Esophagus muscularis mucosa (tissue), 4 donors: ENCODE measurements around the gene ENDOD1. TPM values are rescaled to one million over a fixed set of nuclear protein-coding genes. Genes with fewer than 3 reads are reported as not detected.

Source experiments
- DNase-seq: peaks from one replicate; pipeline ENCODE4 v3.0.0-alpha.2; 2017; ENCODE audit errors: extremely low spot score
- H3K27ac ChIP-seq, 4 donors: fragments of 200-600 bp; sonication (generic); replicated peaks in 1 of 4; 1 replicate in 3 of 4; 2 replicates in 1 of 4; pipeline ENCODE4 v1.5.1; 2016 to 2019; ENCODE audit warnings: mild to moderate bottlenecking in 1 of 4
- H3K27me3 ChIP-seq, 4 donors: fragments of 200-600 bp; sonication (generic); one replicate each; pipeline versions ENCODE4 v1.5.1 to v1.6.0; 2016 to 2019
- H3K36me3 ChIP-seq, 4 donors: fragments of 200-600 bp; sonication (generic); one replicate each; pipeline ENCODE4 v1.5.1; 2016 to 2019
- H3K4me1 ChIP-seq, 4 donors: fragments of 200-600 bp; sonication (generic); one replicate each; pipeline ENCODE4 v1.5.1; 2016 to 2019
- H3K4me3 ChIP-seq, 4 donors: fragments of 200-600 bp; sonication (generic); 1 replicate in 2 of 4; 2 replicates in 2 of 4; pipeline ENCODE4 v1.5.1; 2016 to 2019; ENCODE audit warnings: mild to moderate bottlenecking in 4 of 4, moderate library complexity in 1 of 4
- H3K9me3 ChIP-seq, 4 donors: fragments of 200-600 bp; sonication (generic); 1 replicate in 3 of 4; 2 replicates in 1 of 4; pipeline ENCODE4 v1.5.1; 2016 to 2019
- EP300 ChIP-seq: sonication (generic); formaldehyde crosslinking; IDR thresholded peaks from one replicate; pipeline ENCODE4 v1.6.1; 2017; ENCODE audit warnings: antibody characterized with exemption
- POLR2A ChIP-seq: fragments of 450-650 bp; IDR thresholded peaks from one replicate; pipeline ENCODE4 v1.6.1; 2017; ENCODE audit warnings: antibody characterized with exemption, moderate library complexity, mild to moderate bottlenecking, low read depth
- POLR2AphosphoS5 ChIP-seq, 2 donors: sonication (generic); formaldehyde crosslinking; IDR thresholded peaks; one replicate each; pipeline ENCODE4 v1.6.1; 2017; ENCODE audit warnings: antibody characterized with exemption in 2 of 2
- WGBS: methylation state at CpG from one replicate; pipeline ENCODE4 v1.1.5; 2018; 5-methylcytosine and 5-hydroxymethylcytosine counted together
- intact Hi-C: fragments of 100-400 bp; cut with DNase I; formaldehyde crosslinking; loops from one replicate; pipeline ENCODE4 v1.15.1; 2023
- total RNA-seq, 4 donors: library from RNA; depleted of rRNA; stranded (reverse); fragments of >200 nt; gene quantifications; one replicate each; pipeline versions ENCODE4 v1.1.0 to v1.2.1, GENCODE V29; 2016
- TF ChIP-seq, protein P1 (sequence below), 3 experiments: fragments of 200-600 bp in 2 of 3; fragments of 450-650 bp in 1 of 3; sonication (generic) in 2 of 3; IDR thresholded peaks; one replicate each; pipeline ENCODE4 v1.5.1; 2017 to 2019; ENCODE audit warnings: antibody characterized with exemption in 3 of 3, mild to moderate bottlenecking in 2 of 3, moderate library complexity in 1 of 3

ENDOD1 gene
- total RNA-seq, 4 donors from 2014 or later: 37.6 to 43.2 (median 41.0) TPM

DNA sequence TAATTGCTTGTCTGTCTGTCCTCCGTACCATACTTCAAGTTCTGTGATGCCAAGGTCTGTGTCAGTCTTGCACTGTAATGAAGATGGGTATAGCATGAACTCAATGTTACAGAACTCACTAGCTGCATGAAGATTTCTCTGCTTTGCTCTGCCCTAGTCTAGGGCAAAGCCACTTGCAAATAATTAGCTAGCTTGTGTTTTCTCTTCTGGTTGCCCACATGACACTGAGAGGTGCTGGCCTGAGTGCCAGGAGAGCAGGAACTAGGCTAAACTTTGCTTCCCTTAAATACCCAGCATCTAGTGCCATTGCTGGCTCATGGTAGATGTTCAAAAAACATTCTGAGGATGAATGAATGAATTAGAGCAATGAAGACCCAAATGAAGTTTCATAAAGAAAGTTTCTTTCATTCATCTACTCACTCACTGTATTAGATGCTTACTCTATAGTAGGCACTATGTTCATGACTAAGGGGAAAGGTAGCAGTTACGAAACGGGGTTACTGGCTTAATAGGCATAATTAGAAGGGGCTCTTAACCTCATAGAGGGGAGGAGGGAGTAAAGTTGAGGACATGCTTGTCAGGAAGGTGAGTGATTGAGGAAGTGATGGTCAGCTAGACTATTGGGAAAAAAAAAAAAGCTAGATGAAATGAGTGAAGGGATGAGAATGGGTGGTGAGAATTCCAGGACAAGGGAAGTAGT is 4.4 kb upstream of the ENDOD1 start:
- H3K27ac ChIP-seq: no peak overlapping the region
- TF ChIP-seq EP300: no peak
- TF ChIP-seq, protein P1, sequence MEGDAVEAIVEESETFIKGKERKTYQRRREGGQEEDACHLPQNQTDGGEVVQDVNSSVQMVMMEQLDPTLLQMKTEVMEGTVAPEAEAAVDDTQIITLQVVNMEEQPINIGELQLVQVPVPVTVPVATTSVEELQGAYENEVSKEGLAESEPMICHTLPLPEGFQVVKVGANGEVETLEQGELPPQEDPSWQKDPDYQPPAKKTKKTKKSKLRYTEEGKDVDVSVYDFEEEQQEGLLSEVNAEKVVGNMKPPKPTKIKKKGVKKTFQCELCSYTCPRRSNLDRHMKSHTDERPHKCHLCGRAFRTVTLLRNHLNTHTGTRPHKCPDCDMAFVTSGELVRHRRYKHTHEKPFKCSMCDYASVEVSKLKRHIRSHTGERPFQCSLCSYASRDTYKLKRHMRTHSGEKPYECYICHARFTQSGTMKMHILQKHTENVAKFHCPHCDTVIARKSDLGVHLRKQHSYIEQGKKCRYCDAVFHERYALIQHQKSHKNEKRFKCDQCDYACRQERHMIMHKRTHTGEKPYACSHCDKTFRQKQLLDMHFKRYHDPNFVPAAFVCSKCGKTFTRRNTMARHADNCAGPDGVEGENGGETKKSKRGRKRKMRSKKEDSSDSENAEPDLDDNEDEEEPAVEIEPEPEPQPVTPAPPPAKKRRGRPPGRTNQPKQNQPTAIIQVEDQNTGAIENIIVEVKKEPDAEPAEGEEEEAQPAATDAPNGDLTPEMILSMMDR (IDR thresholded peaks at IDR 0.05): no peak
- peaks cover 0 to 17% (median 11%) of the 10 kb centered on the region in 4 donors for H3K4me1 ChIP-seq
- DNase-seq: no peak
- WGBS: 82% methylated on average over 3 of the region's 3 CpGs
- intact Hi-C loops: loop anchor here (5.0 kb wide), 1 partner anchor 62 kb away; no protein-coding TSS in a partner anchor
- no peak overlapping the region for H3K4me3 ChIP-seq
- no peaks in the 10 kb centered on the region for H3K9me3 ChIP-seq
- H3K36me3 ChIP-seq: no peaks in the 10 kb centered on the region
- H3K27me3 ChIP-seq: no peaks in the 10 kb centered on the region

DNA sequence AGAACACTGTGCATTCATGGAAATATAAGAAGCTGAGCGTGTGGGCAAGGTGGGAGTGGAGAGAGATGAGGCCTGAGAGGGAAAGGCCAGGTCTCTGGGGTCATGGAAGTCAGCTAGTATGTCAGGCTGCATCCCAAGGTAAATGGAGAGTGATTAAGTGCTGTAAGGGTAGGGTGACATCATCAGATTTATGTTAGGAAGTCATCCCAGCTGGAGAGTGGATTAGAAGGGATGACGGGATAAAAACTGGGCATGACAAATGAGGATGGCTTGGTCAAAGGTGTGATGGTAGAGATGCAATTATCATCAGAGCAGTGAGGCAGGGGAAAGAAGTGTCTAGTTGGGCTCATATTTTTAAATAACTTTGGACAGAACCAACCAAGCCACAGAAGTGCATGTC is 3.5 kb upstream of the ENDOD1 start:
- DNase-seq: no peak
- Histone ChIP-seq H3K4me3 (no peak overlapping the region), H3K9me3 (no peaks in the 10 kb centered on the region), H3K27me3 (no peaks in the 10 kb centered on the region), H3K36me3 (no peaks in the 10 kb centered on the region), H3K4me1 (peaks cover 9 to 21% (median 20%) of the 10 kb centered on the region in 4 donors), H3K27ac (no peak overlapping the region)
- intact Hi-C loops: loop anchor here (5.0 kb wide), 1 partner anchor 61 kb away; no protein-coding TSS in a partner anchor
- TF ChIP-seq POLR2AphosphoS5 (IDR thresholded peaks at IDR 0.05): no peak
- no peak for TF ChIP-seq EP300
- 81% methylated on average over 2 of the region's 2 CpGs for WGBS

DNA sequence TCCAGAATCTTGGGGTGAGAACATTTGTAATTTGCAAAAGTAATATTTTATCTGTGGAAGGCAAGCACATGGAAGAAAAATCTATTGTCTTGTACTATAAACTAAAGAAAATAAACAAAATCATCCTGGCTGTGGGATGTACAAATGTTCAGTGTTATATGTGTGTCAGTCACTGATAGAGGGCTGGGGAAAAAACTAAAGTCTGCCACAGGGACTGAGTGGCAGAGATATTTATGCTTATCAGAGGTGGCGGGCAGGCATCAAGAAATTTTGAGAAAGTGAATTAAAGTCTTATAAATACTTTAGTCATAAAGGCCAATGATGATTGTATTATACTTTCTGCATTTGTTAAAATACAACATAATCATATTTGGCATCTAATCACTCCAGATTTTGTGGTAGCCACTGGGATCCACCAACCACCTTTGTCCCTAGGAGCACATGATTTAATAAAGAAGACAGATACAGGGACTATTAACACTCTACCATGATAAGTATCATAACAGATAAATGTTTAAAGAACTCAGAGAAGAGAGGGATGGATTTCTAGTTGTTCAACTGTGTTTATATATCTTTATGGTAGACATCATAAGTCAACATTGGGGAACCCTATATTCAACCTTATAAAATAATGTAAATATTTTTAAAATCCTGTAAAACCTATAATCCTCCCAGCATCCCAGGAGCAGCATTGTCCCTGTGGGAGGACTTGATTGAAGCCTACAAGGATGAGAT is 2.6 kb upstream of the ENDOD1 start:
- no peak for TF ChIP-seq POLR2AphosphoS5 (IDR thresholded peaks at IDR 0.05)
- TF ChIP-seq EP300: no peak
- TF ChIP-seq POLR2A: no peak
- TF ChIP-seq, protein P1 (IDR thresholded peaks at IDR 0.05): no peak
- 97% methylated on average over 1 of the region's 1 CpG for WGBS
- no peak overlapping the region for H3K4me3 ChIP-seq

DNA sequence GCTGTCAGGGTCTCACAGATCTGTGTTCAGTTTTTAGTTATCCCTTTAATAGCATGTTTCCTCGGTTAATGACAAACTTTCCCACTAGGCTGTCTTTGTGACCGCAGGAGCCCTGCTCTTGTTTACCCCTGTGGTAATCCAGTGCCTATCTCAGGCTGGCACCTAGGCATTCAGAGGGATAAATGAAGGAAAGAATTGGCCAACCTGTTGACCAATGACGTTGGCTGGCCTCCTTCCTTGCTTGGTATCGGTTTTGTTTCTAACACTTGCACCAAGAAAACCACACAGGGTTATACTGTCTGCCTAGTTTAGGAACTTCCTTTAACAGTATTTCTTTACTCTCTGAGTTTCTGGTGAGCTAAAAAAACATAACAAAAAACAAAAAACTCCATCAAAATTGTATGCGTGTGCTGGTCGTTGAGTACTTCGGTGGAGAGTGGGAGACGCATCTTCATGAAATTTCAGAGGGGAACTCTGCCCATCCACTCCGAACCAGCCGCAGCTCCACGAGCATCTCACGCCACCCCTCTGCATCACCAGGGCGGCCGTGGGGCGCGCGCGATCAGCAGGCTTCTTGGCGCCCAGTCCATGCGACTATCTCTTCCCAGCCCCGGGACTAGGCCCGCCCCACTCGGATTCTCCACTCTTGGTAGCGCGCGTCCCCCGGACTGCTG is 563 bp upstream of the ENDOD1 start:
- H3K4me3 ChIP-seq: peak overlapping the region; percentile 84 to 98 (median 91)
- no peaks in the 10 kb centered on the region for H3K36me3 ChIP-seq
- WGBS: 11% methylated on average over 18 of the region's 27 CpGs
- intact Hi-C loops: loop anchor here (2.0 to 5.0 kb wide), 2 partner anchors 18 to 58 kb away; no protein-coding TSS in a partner anchor
- peaks cover 14 to 45% (median 39%) of the 10 kb centered on the region in 4 donors for H3K4me1 ChIP-seq
- H3K27ac ChIP-seq: peak overlapping the region; percentile 93 to 95 (median 94)
- no peaks in the 10 kb centered on the region for H3K27me3 ChIP-seq
- H3K9me3 ChIP-seq: no peaks in the 10 kb centered on the region
- TF ChIP-seq, protein P1 (IDR thresholded peaks at IDR 0.05): no peak
- TF ChIP-seq EP300: no peak
- no peak for TF ChIP-seq POLR2AphosphoS5 (IDR thresholded peaks at IDR 0.05)
- TF ChIP-seq POLR2A: no peak
- DNase-seq: no peak

More for the DNA sequence above, 2.6 kb upstream of the ENDOD1 start:
- Histone ChIP-seq H3K9me3 (no peaks in the 10 kb centered on the region), H3K4me1 (peaks cover 14 to 29% (median 27%) of the 10 kb centered on the region in 4 donors), H3K27me3 (no peaks in the 10 kb centered on the region), H3K27ac (no peak overlapping the region), H3K36me3 (no peaks in the 10 kb centered on the region)
- intact Hi-C loops: loop anchor here (5.0 kb wide), 1 partner anchor 60 kb away; no protein-coding TSS in a partner anchor
- no peak for DNase-seq
